ENCODE results near the gene FAM193A. TPM values are rescaled to one million over a fixed set of nuclear protein-coding genes. Genes with fewer than 3 reads are reported as not detected.
"Not testable (repeated sequence)": the region's sequence is repeated elsewhere in the genome, so short reads cannot be mapped to it uniquely, and the experiment has no call there.

The FAM193A gene
- total RNA-seq, 1 experiment from 2014 or later, result 13.6 TPM

DNA sequence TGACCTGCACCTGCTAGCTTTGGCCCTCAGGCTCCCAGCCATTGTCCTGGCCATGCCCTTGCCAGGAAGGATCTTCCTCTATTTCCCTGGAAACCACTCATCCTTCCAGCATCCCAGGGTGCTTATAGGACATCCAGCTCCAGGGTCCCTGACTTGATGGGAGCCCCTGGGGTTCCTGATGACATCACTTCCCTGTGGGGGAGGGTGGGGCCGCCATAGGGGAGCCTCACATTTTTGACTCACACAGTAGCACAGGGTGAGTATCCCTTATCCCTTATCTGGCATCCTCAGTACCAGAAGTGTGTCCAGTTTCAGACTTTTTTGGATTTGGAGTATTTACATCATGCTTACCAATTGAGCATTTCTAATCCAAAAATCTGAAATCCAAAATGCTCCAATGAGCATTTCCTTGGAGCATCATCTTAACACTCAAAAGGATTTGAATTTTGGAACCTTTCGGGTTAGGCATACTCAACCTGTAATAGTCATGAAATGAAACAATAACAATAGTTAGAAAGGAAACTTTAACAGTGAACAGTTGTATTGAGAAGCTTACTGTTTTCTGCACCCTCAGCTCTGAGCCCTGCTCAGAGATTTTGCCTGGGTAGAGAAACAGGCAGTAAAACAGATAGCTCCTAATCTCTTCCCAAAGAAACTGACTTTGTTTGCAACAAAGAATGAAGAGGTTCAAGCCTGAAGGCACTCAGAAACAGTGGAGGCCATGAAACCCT is 197.6 kb downstream of the FAM193A start:
- no peaks in the 10 kb centered on the region for H3K9me3 ChIP-seq (ENCODE audit: low read length)
- H3K9ac ChIP-seq (ENCODE audit: low read length), result no peak overlapping the region
- no peaks in the 10 kb centered on the region for H3K79me2 ChIP-seq (ENCODE audit: low read length)
- H4K20me1 ChIP-seq (ENCODE audit: low read length), result no peaks in the 10 kb centered on the region
- H3K27ac ChIP-seq (ENCODE audit: low read length), result no peak overlapping the region
- TF ChIP-seq EZH2 (IDR thresholded peaks at IDR 0.05; ENCODE audit: low read length, unreplicated experiment), result no peak
- TF ChIP-seq, protein P1, sequence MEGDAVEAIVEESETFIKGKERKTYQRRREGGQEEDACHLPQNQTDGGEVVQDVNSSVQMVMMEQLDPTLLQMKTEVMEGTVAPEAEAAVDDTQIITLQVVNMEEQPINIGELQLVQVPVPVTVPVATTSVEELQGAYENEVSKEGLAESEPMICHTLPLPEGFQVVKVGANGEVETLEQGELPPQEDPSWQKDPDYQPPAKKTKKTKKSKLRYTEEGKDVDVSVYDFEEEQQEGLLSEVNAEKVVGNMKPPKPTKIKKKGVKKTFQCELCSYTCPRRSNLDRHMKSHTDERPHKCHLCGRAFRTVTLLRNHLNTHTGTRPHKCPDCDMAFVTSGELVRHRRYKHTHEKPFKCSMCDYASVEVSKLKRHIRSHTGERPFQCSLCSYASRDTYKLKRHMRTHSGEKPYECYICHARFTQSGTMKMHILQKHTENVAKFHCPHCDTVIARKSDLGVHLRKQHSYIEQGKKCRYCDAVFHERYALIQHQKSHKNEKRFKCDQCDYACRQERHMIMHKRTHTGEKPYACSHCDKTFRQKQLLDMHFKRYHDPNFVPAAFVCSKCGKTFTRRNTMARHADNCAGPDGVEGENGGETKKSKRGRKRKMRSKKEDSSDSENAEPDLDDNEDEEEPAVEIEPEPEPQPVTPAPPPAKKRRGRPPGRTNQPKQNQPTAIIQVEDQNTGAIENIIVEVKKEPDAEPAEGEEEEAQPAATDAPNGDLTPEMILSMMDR (conservative IDR thresholded peaks at IDR 0.05; ENCODE audit: low read depth, low read length), result no peak
- TF ChIP-seq EZH2phosphoT487 (IDR thresholded peaks at IDR 0.05; ENCODE audit: borderline replicate concordance, low read length), result no peak
- H3K27me3 ChIP-seq (ENCODE audit: low read length), result no peaks in the 10 kb centered on the region
- H3K9me2 ChIP-seq (replicated peaks; ENCODE audit: low read length), result no peaks in the 10 kb centered on the region
- 0 out of 2 replicates have a peak, but pooled peaks cover 5% of the 10 kb centered on the region for H3K36me3 ChIP-seq (ENCODE audit: low read depth, low read length)
- BruUV-seq (replicated peaks), result no TSS peak
- H3K4me1 ChIP-seq (ENCODE audit: insufficient read depth, low read length), result no peaks in the 10 kb centered on the region
- no peak overlapping the region for H3K4me2 ChIP-seq (ENCODE audit: low read length)
- CTCF ChIA-PET, result no interaction called here
- ATAC-seq (no peak), DNase-seq (no peak)
- no peak overlapping the region for H3K4me3 ChIP-seq (ENCODE audit: low read length)
- H2AFZ ChIP-seq (ENCODE audit: low read length), result no peak overlapping the region
- POLR2A ChIA-PET (ENCODE audit: unreplicated experiment), result no interaction called here
- H3F3A ChIP-seq (ENCODE audit: low read length, unreplicated experiment), result no peaks in the 10 kb centered on the region
- intact Hi-C loops (cut with micrococcal nuclease), result no loop called here

GRCh38 chr4:2734612-2735011 is 198.2 kb downstream of the FAM193A start:
- no peaks in the 10 kb centered on the region for H4K20me1 ChIP-seq (ENCODE audit: low read length)
- no peak overlapping the region for H3K9ac ChIP-seq (ENCODE audit: low read length)
- intact Hi-C loops (cut with micrococcal nuclease), result no loop called here
- no peak overlapping the region for H3K4me3 ChIP-seq (ENCODE audit: low read length)
- BruUV-seq (replicated peaks), result no TSS peak
- no peaks in the 10 kb centered on the region for H3K9me2 ChIP-seq (replicated peaks; ENCODE audit: low read length)
- TF ChIP-seq, protein P1 (conservative IDR thresholded peaks at IDR 0.05; ENCODE audit: low read depth, low read length), result no peak
- TF ChIP-seq EZH2 (IDR thresholded peaks at IDR 0.05; ENCODE audit: low read length, unreplicated experiment) (no peak), EZH2phosphoT487 (IDR thresholded peaks at IDR 0.05; ENCODE audit: borderline replicate concordance, low read length) (no peak)
- POLR2A ChIA-PET (ENCODE audit: unreplicated experiment), result no interaction called here
- no peaks in the 10 kb centered on the region for H3K27me3 ChIP-seq (ENCODE audit: low read length)
- H3K36me3 ChIP-seq (ENCODE audit: low read depth, low read length), result 0 out of 2 replicates have a peak, but pooled peaks cover 5% of the 10 kb centered on the region
- no peaks in the 10 kb centered on the region for H3F3A ChIP-seq (ENCODE audit: low read length, unreplicated experiment)
- no peak for ATAC-seq
- no peaks in the 10 kb centered on the region for H3K79me2 ChIP-seq (ENCODE audit: low read length)
- CTCF ChIA-PET, result no interaction called here
- H3K27ac ChIP-seq (ENCODE audit: low read length), result no peak overlapping the region
- no peak overlapping the region for H2AFZ ChIP-seq (ENCODE audit: low read length)
- H3K9me3 ChIP-seq (ENCODE audit: low read length), result no peaks in the 10 kb centered on the region
- H3K4me1 ChIP-seq (ENCODE audit: insufficient read depth, low read length), result no peaks in the 10 kb centered on the region
- DNase-seq, result no peak
- no peak overlapping the region for H3K4me2 ChIP-seq (ENCODE audit: low read length)

DNA sequence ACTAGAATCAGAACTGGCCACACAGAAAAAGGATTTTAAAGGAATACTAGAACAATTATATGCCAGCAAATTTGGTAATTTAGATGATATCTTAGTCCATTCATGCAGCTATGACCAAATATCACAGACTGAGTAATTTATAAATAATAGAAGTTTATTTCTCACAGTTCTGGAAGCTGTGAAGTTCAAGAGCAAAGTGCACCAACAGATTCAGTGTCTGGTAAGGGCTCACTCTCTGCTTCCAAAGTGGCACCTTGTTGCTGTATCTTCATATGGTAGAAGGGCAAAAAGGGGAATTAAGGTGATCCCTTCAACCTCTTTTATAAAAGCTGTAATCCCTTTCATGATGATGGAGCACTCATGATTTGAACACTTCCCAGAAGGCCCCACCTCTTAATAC is 199.4 kb downstream of the FAM193A start:
- H3K4me2 ChIP-seq (ENCODE audit: low read length), result no peak overlapping the region
- ChIA-PET CTCF (no interaction called here), POLR2A (ENCODE audit: unreplicated experiment) (no interaction called here)
- no peaks in the 10 kb centered on the region for H3F3A ChIP-seq (ENCODE audit: low read length, unreplicated experiment)
- H3K36me3 ChIP-seq (ENCODE audit: low read depth, low read length), result 0 out of 2 replicates have a peak, but pooled peaks cover 5% of the 10 kb centered on the region
- H3K9me2 ChIP-seq (replicated peaks; ENCODE audit: low read length), result no peaks in the 10 kb centered on the region
- intact Hi-C loops (cut with micrococcal nuclease), result no loop called here
- BruUV-seq (replicated peaks), result no TSS peak
- no peaks in the 10 kb centered on the region for H4K20me1 ChIP-seq (ENCODE audit: low read length)
- no peaks in the 10 kb centered on the region for H3K27me3 ChIP-seq (ENCODE audit: low read length)
- TF ChIP-seq EZH2 (IDR thresholded peaks at IDR 0.05; ENCODE audit: low read length, unreplicated experiment) (no peak), EZH2phosphoT487 (IDR thresholded peaks at IDR 0.05; ENCODE audit: borderline replicate concordance, low read length) (no peak)
- TF ChIP-seq, protein P1 (conservative IDR thresholded peaks at IDR 0.05; ENCODE audit: low read depth, low read length), result no peak
- H3K27ac ChIP-seq (ENCODE audit: low read length), result no peak overlapping the region
- H3K79me2 ChIP-seq (ENCODE audit: low read length), result no peaks in the 10 kb centered on the region
- ATAC-seq, result no peak
- H2AFZ ChIP-seq (ENCODE audit: low read length), result no peak overlapping the region
- no peak overlapping the region for H3K4me3 ChIP-seq (ENCODE audit: low read length)
- H3K9me3 ChIP-seq (ENCODE audit: low read length), result no peaks in the 10 kb centered on the region
- H3K4me1 ChIP-seq (ENCODE audit: insufficient read depth, low read length), result no peaks in the 10 kb centered on the region
- no peak overlapping the region for H3K9ac ChIP-seq (ENCODE audit: low read length)
- DNase-seq, result no peak

DNA sequence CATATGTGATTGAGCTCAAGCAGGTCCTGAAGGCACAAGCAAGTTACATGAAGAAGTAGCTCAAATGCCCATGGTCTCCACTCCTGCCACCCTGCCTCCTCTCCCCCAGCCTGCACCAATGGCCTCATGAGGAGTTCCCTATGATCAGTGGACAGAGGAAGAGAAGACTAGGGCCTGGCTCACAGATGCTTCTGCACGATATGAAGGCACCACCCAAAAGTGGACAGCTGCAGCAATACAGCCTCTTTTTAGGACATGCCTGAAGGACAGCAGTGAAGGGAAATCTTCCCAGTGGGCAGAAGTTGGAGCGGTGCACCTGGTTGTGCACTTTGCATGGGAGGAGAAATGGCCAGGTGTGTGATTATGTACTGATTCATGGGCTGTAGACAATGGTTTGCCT is 201.8 kb downstream of the FAM193A start:
- DNase-seq; H3K36me3 ChIP-seq (ENCODE audit: low read depth, low read length); POLR2A ChIA-PET (ENCODE audit: unreplicated experiment); H3K79me2 ChIP-seq (ENCODE audit: low read length); H3K27ac ChIP-seq (ENCODE audit: low read length); H3K4me1 ChIP-seq (ENCODE audit: insufficient read depth, low read length); H3K27me3 ChIP-seq (ENCODE audit: low read length); H2AFZ ChIP-seq (ENCODE audit: low read length); ATAC-seq; intact Hi-C loops (cut with micrococcal nuclease); CTCF ChIA-PET; H3K4me2 ChIP-seq (ENCODE audit: low read length); H4K20me1 ChIP-seq (ENCODE audit: low read length); H3K9me3 ChIP-seq (ENCODE audit: low read length); H3K9me2 ChIP-seq (replicated peaks; ENCODE audit: low read length); H3K4me3 ChIP-seq (ENCODE audit: low read length); BruUV-seq (replicated peaks); H3F3A ChIP-seq (ENCODE audit: low read length, unreplicated experiment); H3K9ac ChIP-seq (ENCODE audit: low read length): not testable (repeated sequence)
